Astrocyte (in vitro differentiated cells and primary cell): Measurements from ENCODE around the gene N4BP2L1. TPM values are rescaled to one million over a fixed set of nuclear protein-coding genes. Genes with fewer than 3 reads are reported as not detected.

Source experiments
- DNase-seq: peaks from one replicate; pipeline ENCODE4 v3.0.0-alpha.2; 2010; ENCODE audit warnings: low read depth
- FAIRE-seq: peaks from 2 replicates; lab custom pipeline; 2011; peaks lifted over from hg19 to GRCh38; lab: Jason Lieb, UNC
- H2AFZ ChIP-seq: 2 replicates; pipeline ENCODE4 v1.6.0; 2012; ENCODE audit warnings: low read depth, low read length, inconsistent platforms
- H3K27ac ChIP-seq: 2 replicates; pipeline ENCODE4 v1.5.1; 2011; ENCODE audit warnings: low read depth, low read length, inconsistent platforms
- H3K27me3 ChIP-seq: 2 replicates; pipeline ENCODE4 v1.6.0; 2011; ENCODE audit warnings: low read length, inconsistent platforms; ENCODE audit not compliant: insufficient read depth
- H3K36me3 ChIP-seq: 2 replicates; pipeline ENCODE4 v1.5.1; 2011; ENCODE audit warnings: low read length, inconsistent platforms; ENCODE audit not compliant: insufficient read depth
- H3K4me1 ChIP-seq: 2 replicates; pipeline ENCODE4 v1.5.1; 2011; ENCODE audit warnings: low read length, inconsistent platforms; ENCODE audit not compliant: insufficient read depth
- H3K4me2 ChIP-seq: 2 replicates; pipeline ENCODE4 v1.6.0; 2012; ENCODE audit warnings: low read length, inconsistent platforms
- H3K4me3 ChIP-seq: 2 replicates; pipeline ENCODE4 v1.5.1; 2011; ENCODE audit warnings: low read depth, mild to moderate bottlenecking, low read length, inconsistent platforms; ENCODE audit not compliant: insufficient read depth
- H3K79me2 ChIP-seq: 2 replicates; pipeline ENCODE4 v1.6.0; 2012; ENCODE audit warnings: mild to moderate bottlenecking, low read length, inconsistent platforms; ENCODE audit not compliant: insufficient read depth
- H3K9ac ChIP-seq: 2 replicates; pipeline ENCODE4 v1.6.0; 2012; ENCODE audit warnings: mild to moderate bottlenecking, low read length, inconsistent platforms
- H3K9me3 ChIP-seq: 2 replicates; pipeline ENCODE4 v1.5.1; 2012; ENCODE audit warnings: low read depth, mild to moderate bottlenecking, low read length, inconsistent platforms; ENCODE audit not compliant: insufficient read depth
- H4K20me1 ChIP-seq: 2 replicates; pipeline ENCODE4 v1.6.0; 2012; ENCODE audit warnings: low read length, inconsistent platforms; ENCODE audit not compliant: insufficient read depth
- H3K27ac Mint-ChIP-seq: one replicate; pipeline ENCODE4 v1.8.0; 2021; ENCODE audit warnings: mild to moderate bottlenecking, mixed read lengths; ENCODE audit not compliant: unreplicated experiment
- H3K27me3 Mint-ChIP-seq: one replicate; pipeline ENCODE4 v1.8.0; 2021; ENCODE audit warnings: low read depth, mixed read lengths; ENCODE audit not compliant: unreplicated experiment
- H3K36me3 Mint-ChIP-seq: one replicate; pipeline ENCODE4 v1.8.0; 2021; ENCODE audit warnings: low read depth, mixed read lengths; ENCODE audit not compliant: unreplicated experiment
- H3K4me1 Mint-ChIP-seq: one replicate; pipeline ENCODE4 v1.8.0; 2021; ENCODE audit warnings: low read depth, mixed read lengths; ENCODE audit not compliant: unreplicated experiment
- H3K4me3 Mint-ChIP-seq: one replicate; pipeline ENCODE4 v1.8.0; 2021; ENCODE audit warnings: mild to moderate bottlenecking, moderate library complexity, mixed read lengths; ENCODE audit not compliant: unreplicated experiment
- H3K9me3 Mint-ChIP-seq: one replicate; pipeline ENCODE4 v1.8.0; 2021; ENCODE audit warnings: mild to moderate bottlenecking, mixed read lengths; ENCODE audit not compliant: unreplicated experiment
- CTCF ChIP-seq: IDR thresholded peaks from 2 replicates; pipeline ENCODE4 v1.5.1; 2011; ENCODE audit warnings: low read depth, mild to moderate bottlenecking, inconsistent platforms, low read length, moderate library complexity; ENCODE audit not compliant: insufficient read depth
- EZH2 ChIP-seq: IDR thresholded peaks from 2 replicates; pipeline ENCODE4 v1.6.1; 2012; ENCODE audit warnings: mild to moderate bottlenecking, low read length, inconsistent platforms; ENCODE audit not compliant: insufficient read depth
- total RNA-seq: library from RNA; stranded (reverse); gene quantifications from 2 replicates; pipeline ENCODE4 v1.2.1, GENCODE V29; 2021

The N4BP2L1 gene
- total RNA-seq, 1 donor from 2014 or later: 2.2 TPM

GRCh38 chr13:32445461-32445860 is 17.5 kb upstream of the N4BP2L1 start:
- H3K27me3 Mint-ChIP-seq: no peaks in the 10 kb centered on the region
- no peak overlapping the region for H3K4me3 Mint-ChIP-seq
- H3K79me2 ChIP-seq: no peaks in the 10 kb centered on the region
- no peaks in the 10 kb centered on the region for H3K27me3 ChIP-seq
- no peaks in the 10 kb centered on the region for H3K9me3 Mint-ChIP-seq
- H3K36me3 ChIP-seq: no peaks in the 10 kb centered on the region
- no peak overlapping the region for H2AFZ ChIP-seq
- H3K4me3 ChIP-seq: no peak overlapping the region
- H3K4me2 ChIP-seq: no peak overlapping the region
- FAIRE-seq (no peak), DNase-seq (no peak)
- no peak overlapping the region for H3K9ac ChIP-seq
- no peaks in the 10 kb centered on the region for H4K20me1 ChIP-seq
- H3K9me3 ChIP-seq: no peaks in the 10 kb centered on the region
- no peaks in the 10 kb centered on the region for H3K4me1 ChIP-seq
- peaks cover 3% of the 10 kb centered on the region for H3K36me3 Mint-ChIP-seq
- H3K4me1 Mint-ChIP-seq: peaks cover 3% of the 10 kb centered on the region
- no peak overlapping the region for H3K27ac Mint-ChIP-seq
- TF ChIP-seq CTCF (no peak), EZH2 (no peak)
- no peak overlapping the region for H3K27ac ChIP-seq

GRCh38 chr13:32443111-32443510 is 15.2 kb upstream of the N4BP2L1 start:
- H3K9me3 Mint-ChIP-seq: no peaks in the 10 kb centered on the region
- no peak overlapping the region for H3K27ac ChIP-seq
- H3K9ac ChIP-seq: no peak overlapping the region
- no peaks in the 10 kb centered on the region for H3K36me3 ChIP-seq
- no peak overlapping the region for H3K4me3 ChIP-seq
- FAIRE-seq (no peak), DNase-seq (no peak)
- no peaks in the 10 kb centered on the region for H3K27me3 ChIP-seq
- TF ChIP-seq EZH2: no peak
- TF ChIP-seq CTCF: no peak
- peaks cover 5% of the 10 kb centered on the region for H3K36me3 Mint-ChIP-seq
- no peaks in the 10 kb centered on the region for H3K79me2 ChIP-seq
- H3K4me3 Mint-ChIP-seq: no peak overlapping the region
- H3K9me3 ChIP-seq: no peaks in the 10 kb centered on the region
- no peak overlapping the region for H3K27ac Mint-ChIP-seq
- H4K20me1 ChIP-seq: no peaks in the 10 kb centered on the region
- H3K4me1 ChIP-seq: no peaks in the 10 kb centered on the region
- no peaks in the 10 kb centered on the region for H3K27me3 Mint-ChIP-seq
- no peak overlapping the region for H2AFZ ChIP-seq
- peaks cover 1% of the 10 kb centered on the region for H3K4me1 Mint-ChIP-seq
- no peak overlapping the region for H3K4me2 ChIP-seq

GRCh38 chr13:32438871-32439270 is 10.9 kb upstream of the N4BP2L1 start:
- H3K36me3 Mint-ChIP-seq: peaks cover 10% of the 10 kb centered on the region

More at GRCh38 chr13:32438871-32439270, 10.9 kb upstream of the N4BP2L1 start:
- H4K20me1 ChIP-seq: no peaks in the 10 kb centered on the region
- no peak overlapping the region for H3K4me3 Mint-ChIP-seq
- H3K27me3 ChIP-seq: no peaks in the 10 kb centered on the region
- TF ChIP-seq EZH2 (no peak), CTCF (no peak)
- H3K27me3 Mint-ChIP-seq: no peaks in the 10 kb centered on the region
- H3K27ac ChIP-seq: no peak overlapping the region
- FAIRE-seq (no peak), DNase-seq (no peak)
- H3K9ac ChIP-seq: no peak overlapping the region
- H3K9me3 Mint-ChIP-seq: no peaks in the 10 kb centered on the region
- H3K36me3 ChIP-seq: no peaks in the 10 kb centered on the region
- H3K4me2 ChIP-seq: no peak overlapping the region
- no peaks in the 10 kb centered on the region for H3K79me2 ChIP-seq
- H3K4me1 Mint-ChIP-seq: no peaks in the 10 kb centered on the region
- no peak overlapping the region for H2AFZ ChIP-seq
- H3K4me1 ChIP-seq: no peaks in the 10 kb centered on the region
- H3K4me3 ChIP-seq: no peak overlapping the region
- H3K9me3 ChIP-seq: no peaks in the 10 kb centered on the region
- H3K27ac Mint-ChIP-seq: no peak overlapping the region
